IMR-90 (cell line): Measurements from ENCODE around the gene RECQL5. TPM values are rescaled to one million over a fixed set of nuclear protein-coding genes. Genes with fewer than 3 reads are reported as not detected.
"Not testable (repeated sequence)": the region's sequence is repeated elsewhere in the genome, so short reads cannot be mapped to it uniquely, and the experiment has no call there.

ENCODE experiments used
- ATAC-seq: fragments of 200-7000 bp; cut with Tn5 transposase; 2 replicates; pipeline ENCODE4 v1.9.1; 2020; ENCODE audit warnings: low read depth, mild to moderate bottlenecking, moderate library complexity
- BruUV-seq: library from RNA; stranded (reverse); fragments of 400-500 nt; replicated peaks from 2 replicates; lab custom pipeline; 2021; lab: Mats Ljungman, UMichigan
- CTCF ChIA-PET: fragments of 300-600 bp; formaldehyde crosslinking; extraction: SDS; loops from one replicate; lab custom pipeline; 2021; ENCODE audit warnings: antibody characterized with exemption; lab: Yijun Ruan, JAX
- POLR2A ChIA-PET: fragments of 300-600 bp; sonication (Branson Sonifier 250); formaldehyde crosslinking; loops from one replicate; lab custom pipeline; 2022; ENCODE audit warnings: antibody characterized with exemption; ENCODE audit not compliant: unreplicated experiment; lab: Charles Lee
- DNase-seq: peaks from one replicate; pipeline ENCODE4 v3.0.0; 2013
- H2AFZ ChIP-seq: replicated peaks from 2 replicates; pipeline ENCODE3; 2013; ENCODE audit warnings: low read length, mild to moderate bottlenecking; ENCODE audit not compliant: poor library complexity
- H2AK5ac ChIP-seq: 2 replicates; pipeline ENCODE4 v1.6.1; 2013; ENCODE audit warnings: low read depth, low read length, inconsistent platforms
- H2AK9ac ChIP-seq: replicated peaks from 2 replicates; pipeline ENCODE3; 2013; ENCODE audit warnings: mild to moderate bottlenecking, low read depth, low read length, moderate library complexity; ENCODE audit not compliant: poor library complexity
- H2BK120ac ChIP-seq: 2 replicates; pipeline ENCODE4 v1.6.1; 2013; ENCODE audit warnings: low read depth, low read length, inconsistent platforms
- H2BK15ac ChIP-seq: 3 replicates; pipeline ENCODE4 v1.6.1; 2013; ENCODE audit warnings: low read depth, low read length, inconsistent platforms
- H2BK20ac ChIP-seq: 2 replicates; pipeline ENCODE4 v1.6.1; 2013; ENCODE audit warnings: low read depth, mild to moderate bottlenecking, inconsistent platforms, low read length, moderate library complexity
- H2BK5ac ChIP-seq: 2 replicates; pipeline ENCODE4 v1.6.1; 2013; ENCODE audit warnings: mild to moderate bottlenecking, low read depth, low read length, inconsistent platforms; ENCODE audit not compliant: poor library complexity, severe bottlenecking
- H3K14ac ChIP-seq: replicated peaks from 2 replicates; pipeline ENCODE4 v1.6.1; 2013; ENCODE audit warnings: low read depth, low read length, inconsistent platforms
- H3K18ac ChIP-seq: 2 replicates; pipeline ENCODE4 v1.6.1; 2013; ENCODE audit warnings: low read depth, low read length, control low read depth
- H3K23ac ChIP-seq: 2 replicates; pipeline ENCODE4 v1.6.1; 2013; ENCODE audit warnings: low read depth, low read length, inconsistent platforms
- H3K27ac ChIP-seq: 2 replicates; pipeline ENCODE4 v1.5.1; 2013; ENCODE audit warnings: mild to moderate bottlenecking, control low read depth, low read length; ENCODE audit not compliant: insufficient read depth
- H3K27me3 ChIP-seq: 2 replicates; pipeline ENCODE4 v1.6.1; 2013; ENCODE audit warnings: low read length; ENCODE audit not compliant: control insufficient read depth, insufficient read depth
- H3K36me3 ChIP-seq: 2 replicates; pipeline ENCODE4 v1.6.1; 2013; ENCODE audit warnings: low read length, mixed read lengths; ENCODE audit not compliant: control insufficient read depth, insufficient read depth
- H3K4ac ChIP-seq: 2 replicates; pipeline ENCODE4 v1.6.1; 2013; ENCODE audit warnings: low read depth, low read length, inconsistent platforms
- H3K4me1 ChIP-seq: 2 replicates; pipeline ENCODE4 v1.6.1; 2013; ENCODE audit warnings: low read length, mixed read lengths; ENCODE audit not compliant: control insufficient read depth, insufficient read depth
- H3K4me2 ChIP-seq: 2 replicates; pipeline ENCODE4 v1.6.1; 2013; ENCODE audit warnings: low read depth, mild to moderate bottlenecking, control low read depth, low read length, moderate library complexity
- H3K4me3 ChIP-seq: 2 replicates; pipeline ENCODE4 v1.5.1; 2013; ENCODE audit warnings: low read depth, mild to moderate bottlenecking, control low read depth, low read length, moderate library complexity; ENCODE audit not compliant: insufficient read depth
- H3K56ac ChIP-seq: 2 replicates; pipeline ENCODE4 v1.6.1; 2013; ENCODE audit warnings: low read length, inconsistent platforms; ENCODE audit not compliant: insufficient read depth; ENCODE audit errors: extremely low read depth
- H3K79me1 ChIP-seq, 2 experiments: 2 replicates each; pipeline ENCODE4 v1.6.1; 2013; ENCODE audit warnings: low read length in 2 of 2, inconsistent platforms in 1 of 2, low read depth in 1 of 2
- H3K9ac ChIP-seq: 2 replicates; pipeline ENCODE4 v1.6.1; 2013; ENCODE audit warnings: low read depth, low read length, control low read depth
- H3K9me1 ChIP-seq: 2 replicates; pipeline ENCODE4 v1.6.1; 2013; ENCODE audit warnings: low read length, inconsistent platforms; ENCODE audit not compliant: insufficient read depth
- H3K9me3 ChIP-seq: 2 replicates; pipeline ENCODE4 v1.6.1; 2013; ENCODE audit warnings: low read length; ENCODE audit not compliant: control insufficient read depth, insufficient read depth
- H4K20me1 ChIP-seq: 2 replicates; pipeline ENCODE4 v1.6.1; 2013; ENCODE audit warnings: low read length, inconsistent platforms; ENCODE audit not compliant: insufficient read depth
- H4K5ac ChIP-seq: 2 replicates; pipeline ENCODE4 v1.6.1; 2013; ENCODE audit warnings: mild to moderate bottlenecking, low read depth, low read length, control low read depth
- H4K8ac ChIP-seq, 2 experiments: 2 replicates each; pipeline ENCODE4 v1.6.1; 2013; ENCODE audit warnings: low read depth in 2 of 2, low read length in 2 of 2, control low read depth in 1 of 2, inconsistent platforms in 1 of 2
- H4K91ac ChIP-seq: 2 replicates; pipeline ENCODE4 v1.6.1; 2013; ENCODE audit warnings: low read depth, low read length, inconsistent platforms; ENCODE audit not compliant: insufficient read depth
- CEBPB ChIP-seq: IDR thresholded peaks from 2 replicates; pipeline ENCODE4 v1.6.1; 2012; ENCODE audit warnings: low read depth, low read length, improper control_type of control experiment
- MAFK ChIP-seq: IDR thresholded peaks from 2 replicates; pipeline ENCODE4 v1.6.1; 2012; ENCODE audit warnings: low read depth, low read length, improper control_type of control experiment
- MXI1 ChIP-seq: IDR thresholded peaks from 2 replicates; pipeline ENCODE4 v1.6.1; 2012; ENCODE audit warnings: low read depth, mild to moderate bottlenecking, low read length, moderate library complexity, borderline replicate concordance
- NFE2L2 ChIP-seq: fragments of 150-350 bp; IDR thresholded peaks from 2 replicates; pipeline ENCODE4 v1.6.1; 2016; ENCODE audit warnings: low read depth, mild to moderate bottlenecking, low read length
- WGBS, 2 experiments: methylation state at CpG; one replicate each; pipeline versions ENCODE4 v1.1.5 to v1.1.7; 2013; ENCODE audit warnings: missing lambda C conversion rate in 2 of 2; ENCODE audit not compliant: insufficient read length in 1 of 2; ENCODE audit errors: extremely low coverage in 2 of 2; 5-methylcytosine and 5-hydroxymethylcytosine counted together
- dilution Hi-C: fragments of 300-500 bp; cut with HindIII; formaldehyde crosslinking; loops from one replicate; pipeline ENCODE4 v1.14.3; 2018; ENCODE audit warnings: low sequenced_read_pairs; ENCODE audit not compliant: unreplicated experiment
- in situ Hi-C: fragments of 300-500 bp; cut with MboI; formaldehyde crosslinking; loops from 3 replicates; pipeline ENCODE4 v1.14.3; 2019; ENCODE audit warnings: low sequenced_read_pairs, inconsistent platforms, mixed read lengths
- intact Hi-C: fragments of 100-400 bp; cut with micrococcal nuclease; formaldehyde crosslinking; loops from 2 replicates; pipeline ENCODE4 v1.10.0; 2022
- polyA plus RNA-seq, 3 experiments: library from polyadenylated mRNA; depleted of rRNA; stranded (reverse); fragments of >200 nt; gene quantifications; 2 replicates each; pipeline ENCODE4 v1.2.3, GENCODE V29; 2012; ENCODE audit warnings: low replicate concordance in 1 of 3
- total RNA-seq: library from RNA; depleted of rRNA; stranded (reverse); fragments of >200 nt; gene quantifications from 2 replicates; pipeline ENCODE4 v1.2.3, GENCODE V29; 2012

Gene RECQL5
- total and polyA plus RNA-seq, 2 of the 4 experiments (the other 2 are of a cell fraction): 7.3 to 23.7 TPM

DNA sequence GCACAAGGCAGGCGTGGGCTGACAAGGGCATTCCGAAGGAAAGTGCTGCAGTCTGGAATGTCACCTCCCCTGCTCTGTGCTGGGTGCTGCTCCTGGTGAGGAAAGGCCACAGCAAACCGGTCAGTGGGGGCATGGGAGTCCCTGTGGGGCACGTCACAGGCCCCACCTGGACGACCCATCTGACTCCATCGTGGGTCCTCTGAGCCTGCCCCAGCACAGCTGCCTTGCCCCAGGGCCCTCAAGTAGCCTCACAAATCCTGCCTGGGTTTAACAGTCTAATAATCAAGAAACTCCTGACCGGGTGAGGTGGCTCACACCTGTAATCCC is 82.1 kb downstream of the RECQL5 start (continued):
- TF ChIP-seq NFE2L2 (no peak), MAFK (no peak), MXI1 (no peak), CEBPB (no peak)

DNA sequence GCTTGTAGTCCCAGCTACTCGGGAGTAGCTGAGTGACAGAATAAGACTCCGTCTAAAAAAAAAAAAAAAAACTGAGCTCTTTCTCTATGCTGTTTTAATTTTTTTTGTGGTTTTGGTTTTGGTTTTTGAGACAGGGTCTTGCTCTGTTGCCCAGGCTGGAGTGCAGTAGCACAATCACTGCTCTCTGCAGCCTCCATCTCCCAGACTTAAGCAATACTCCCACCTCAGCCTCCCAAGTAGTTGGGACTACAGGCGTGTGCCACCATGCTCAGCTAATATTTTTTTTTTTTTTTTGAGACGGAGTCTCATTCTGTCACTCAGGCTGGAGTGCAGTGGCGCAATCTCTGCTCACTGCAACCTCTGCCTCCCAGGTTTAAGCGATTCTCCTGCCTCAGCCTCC is 83.8 kb downstream of the RECQL5 start:
- H4K20me1 ChIP-seq, H3K79me1 ChIP-seq, H3K18ac ChIP-seq, H3K36me3 ChIP-seq, POLR2A ChIA-PET, H3K27ac ChIP-seq, H3K4me2 ChIP-seq, H3K9me1 ChIP-seq, H3K14ac ChIP-seq, in situ Hi-C loops, intact Hi-C loops, DNase-seq, H2BK120ac ChIP-seq, H3K23ac ChIP-seq, H2BK20ac ChIP-seq, H3K4me1 ChIP-seq, H2BK15ac ChIP-seq, H2BK5ac ChIP-seq, dilution Hi-C loops, ATAC-seq, H3K9ac ChIP-seq, BruUV-seq, H4K8ac ChIP-seq, H3K4me3 ChIP-seq, H3K4ac ChIP-seq, H4K91ac ChIP-seq, H2AK5ac ChIP-seq, H3K56ac ChIP-seq, H2AFZ ChIP-seq, CTCF ChIA-PET, H3K9me3 ChIP-seq, H2AK9ac ChIP-seq, H4K5ac ChIP-seq: not testable (repeated sequence)
- 56% methylated on average over 1 of the region's 6 CpGs; no CpG with 5 or more reads in 1 of the 2 experiments for WGBS, 2 experiments
- H3K27me3 ChIP-seq: peaks cover 19% of the 10 kb centered on the region

DNA sequence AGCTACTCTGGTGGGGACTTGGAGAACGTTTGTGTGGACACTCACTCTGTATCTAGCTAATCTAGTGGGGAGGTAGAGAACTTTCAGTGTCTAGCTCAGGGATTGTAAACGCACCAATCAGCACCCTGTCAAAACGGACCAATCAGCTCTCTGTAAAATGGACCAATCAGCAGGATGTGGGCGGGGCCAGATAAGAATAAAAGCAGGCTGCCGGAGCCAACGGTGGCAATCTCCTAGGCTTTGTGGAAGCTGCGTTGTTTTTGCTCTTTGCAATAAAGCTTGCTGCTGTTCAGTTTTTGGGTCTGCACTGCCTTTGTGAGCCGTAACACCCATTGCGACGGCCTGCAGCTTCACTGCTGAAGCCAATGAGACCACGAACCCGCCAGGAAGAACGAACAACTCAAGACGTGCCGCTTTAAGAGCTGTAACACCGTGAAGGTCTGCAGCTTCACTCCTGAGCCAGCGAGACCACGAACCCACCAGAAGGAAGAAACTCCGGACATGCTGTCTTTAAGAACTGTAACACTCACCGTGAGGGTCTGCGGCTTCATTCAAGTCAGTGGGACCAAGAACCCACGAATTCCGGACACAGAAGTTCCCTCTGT is 85.7 kb downstream of the RECQL5 start:
- H3K14ac ChIP-seq, ATAC-seq, H2AK5ac ChIP-seq, DNase-seq, intact Hi-C loops, H2BK20ac ChIP-seq, POLR2A ChIA-PET, H3K4ac ChIP-seq, H3K18ac ChIP-seq, H3K79me1 ChIP-seq, CTCF ChIA-PET, H3K9me1 ChIP-seq, H3K23ac ChIP-seq, H3K27me3 ChIP-seq, H3K9ac ChIP-seq, H3K36me3 ChIP-seq, H4K8ac ChIP-seq, H2AFZ ChIP-seq, H3K9me3 ChIP-seq, H2BK120ac ChIP-seq, H2AK9ac ChIP-seq, H4K5ac ChIP-seq, BruUV-seq, H3K4me1 ChIP-seq, H3K4me3 ChIP-seq, H3K56ac ChIP-seq, H2BK5ac ChIP-seq, dilution Hi-C loops, in situ Hi-C loops, H3K27ac ChIP-seq, H4K20me1 ChIP-seq, H2BK15ac ChIP-seq, H4K91ac ChIP-seq, H3K4me2 ChIP-seq: not testable (repeated sequence)
- 87% methylated on average over 19 of the region's 23 CpGs; no CpG with 5 or more reads in 1 of the 2 experiments for WGBS, 2 experiments
